ENCODE data around the gene CASQ1. TPM values are rescaled to one million over a fixed set of nuclear protein-coding genes. Genes with fewer than 3 reads are reported as not detected.

CASQ1 gene
- total and polyA plus RNA-seq, 9 donors, result 0.06 to 0.92 (median 0.43) TPM; not detected in 3

GRCh38 chr1:160161965-160162705, 28.2 kb upstream of the CASQ1 start:
- TF ChIP-seq POLR2A (IDR thresholded peaks at IDR 0.05) (no peak), CTCF (IDR thresholded peaks at IDR 0.05) (no peak), EP300 (IDR thresholded peaks at IDR 0.05) (no peak)
- Histone ChIP-seq H3K9me3 (no peaks in the 10 kb centered on the region), H3K27ac (no peak overlapping the region), H3K4me1 (ENCODE audit: insufficient read depth) (no peaks in the 10 kb centered on the region), H3K36me3 (no peaks in the 10 kb centered on the region), H3K27me3 (no peaks in the 10 kb centered on the region), H3K4me3 (no peak overlapping the region)
- intact Hi-C loops (cut with DNase I), result no loop called here
- 59 to 66% (median 62%) methylated on average over 6 of the region's 6 CpGs for WGBS, 3 donors
- DNase-seq, result peak in 1 of 5 donors; percentile 42

- H3K9me3 ChIP-seq, result no peaks in the 10 kb centered on the region
- no peak overlapping the region for H3K4me3 ChIP-seq
- no peak overlapping the region for H3K27ac ChIP-seq
- no peaks in the 10 kb centered on the region for H3K4me1 ChIP-seq (ENCODE audit: insufficient read depth)
- intact Hi-C loops (cut with DNase I), result no loop called here
- WGBS, 3 donors, result 63 to 66% (median 63%) methylated on average over 2 of the region's 2 CpGs
- H3K27me3 ChIP-seq, result no peaks in the 10 kb centered on the region
- DNase-seq, result no peak
- TF ChIP-seq POLR2A (IDR thresholded peaks at IDR 0.05) (no peak), CTCF (IDR thresholded peaks at IDR 0.05) (no peak), EP300 (IDR thresholded peaks at IDR 0.05) (no peak)
- H3K36me3 ChIP-seq, result no peaks in the 10 kb centered on the region
These were observed 27.4 kb upstream of the CASQ1 start for GRCh38 chr1:160162931-160163330.

GRCh38 chr1:160163615-160164014, 26.8 kb upstream of the CASQ1 start:
- no peak for TF ChIP-seq CTCF (IDR thresholded peaks at IDR 0.05)
- no peak for TF ChIP-seq POLR2A (IDR thresholded peaks at IDR 0.05)
- Histone ChIP-seq H3K9me3 (no peaks in the 10 kb centered on the region), H3K4me3 (no peak overlapping the region), H3K27ac (no peak overlapping the region), H3K4me1 (ENCODE audit: insufficient read depth) (no peaks in the 10 kb centered on the region), H3K27me3 (no peaks in the 10 kb centered on the region), H3K36me3 (no peaks in the 10 kb centered on the region)
- intact Hi-C loops (cut with DNase I), result no loop called here
- WGBS, 3 donors, result 96 to 100% (median 97%) methylated on average over 1 of the region's 1 CpG
- no peak for DNase-seq

- TF ChIP-seq EP300 (IDR thresholded peaks at IDR 0.05) (no peak), POLR2A (IDR thresholded peaks at IDR 0.05) (no peak), CTCF (IDR thresholded peaks at IDR 0.05) (no peak)
- WGBS, 3 donors, result 85 to 89% (median 87%) methylated on average over 10 of the region's 10 CpGs
These were observed 26.3 kb upstream of the CASQ1 start for GRCh38 chr1:160164121-160164520.

More at GRCh38 chr1:160164121-160164520, 26.3 kb upstream of the CASQ1 start:
- intact Hi-C loops (cut with DNase I), result no loop called here
- no peaks in the 10 kb centered on the region for H3K27me3 ChIP-seq
- H3K9me3 ChIP-seq, result no peaks in the 10 kb centered on the region
- H3K36me3 ChIP-seq, result no peaks in the 10 kb centered on the region
- no peak overlapping the region for H3K27ac ChIP-seq
- H3K4me1 ChIP-seq (ENCODE audit: insufficient read depth), result no peaks in the 10 kb centered on the region
- no peak for DNase-seq
- H3K4me3 ChIP-seq, result no peak overlapping the region

All from ovary (tissue), 9 donors.